PC-9 (cell line): Measurements from ENCODE around the gene CYBRD1.
"Not testable (repeated sequence)": the region's sequence is repeated elsewhere in the genome, so short reads cannot be mapped to it uniquely, and the experiment has no call there.

Experiments used
- EZH2 ChIP-seq: fragments of 200-600 bp; sonication (generic); IDR thresholded peaks from 2 replicates; pipeline ENCODE4 v1.8.0; 2017; ENCODE audit warnings: antibody characterized with exemption, low read depth
- TF ChIP-seq, protein P1 (sequence below): fragments of 200-600 bp; sonication (generic); conservative IDR thresholded peaks from 2 replicates; pipeline ENCODE4 v1.6.1; 2017; ENCODE audit warnings: mixed run types, antibody characterized with exemption, mild to moderate bottlenecking, moderate library complexity

- not testable (repeated sequence) for TF ChIP-seq EZH2
- TF ChIP-seq, protein P1, sequence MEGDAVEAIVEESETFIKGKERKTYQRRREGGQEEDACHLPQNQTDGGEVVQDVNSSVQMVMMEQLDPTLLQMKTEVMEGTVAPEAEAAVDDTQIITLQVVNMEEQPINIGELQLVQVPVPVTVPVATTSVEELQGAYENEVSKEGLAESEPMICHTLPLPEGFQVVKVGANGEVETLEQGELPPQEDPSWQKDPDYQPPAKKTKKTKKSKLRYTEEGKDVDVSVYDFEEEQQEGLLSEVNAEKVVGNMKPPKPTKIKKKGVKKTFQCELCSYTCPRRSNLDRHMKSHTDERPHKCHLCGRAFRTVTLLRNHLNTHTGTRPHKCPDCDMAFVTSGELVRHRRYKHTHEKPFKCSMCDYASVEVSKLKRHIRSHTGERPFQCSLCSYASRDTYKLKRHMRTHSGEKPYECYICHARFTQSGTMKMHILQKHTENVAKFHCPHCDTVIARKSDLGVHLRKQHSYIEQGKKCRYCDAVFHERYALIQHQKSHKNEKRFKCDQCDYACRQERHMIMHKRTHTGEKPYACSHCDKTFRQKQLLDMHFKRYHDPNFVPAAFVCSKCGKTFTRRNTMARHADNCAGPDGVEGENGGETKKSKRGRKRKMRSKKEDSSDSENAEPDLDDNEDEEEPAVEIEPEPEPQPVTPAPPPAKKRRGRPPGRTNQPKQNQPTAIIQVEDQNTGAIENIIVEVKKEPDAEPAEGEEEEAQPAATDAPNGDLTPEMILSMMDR = not testable (repeated sequence)
Measured at GRCh38 chr2:171535528-171535927, 13.3 kb downstream of the CYBRD1 start.
